AG10803 (cell line): ENCODE results near the gene TRABD2B.

Experiments
- DNase-seq: peaks from one replicate; pipeline ENCODE4 v3.0.0; 2010; ENCODE audit warnings: low read depth
- H3K4me3 ChIP-seq: 2 replicates; pipeline ENCODE4 v1.5.1; 2011; ENCODE audit warnings: mild to moderate bottlenecking, low read length, control low read depth
- TF ChIP-seq, protein P1 (sequence below): conservative IDR thresholded peaks from 2 replicates; pipeline ENCODE4 v1.5.1; 2011; ENCODE audit warnings: mild to moderate bottlenecking, low read length, control low read depth, inconsistent platforms

TRABD2B gene

DNA sequence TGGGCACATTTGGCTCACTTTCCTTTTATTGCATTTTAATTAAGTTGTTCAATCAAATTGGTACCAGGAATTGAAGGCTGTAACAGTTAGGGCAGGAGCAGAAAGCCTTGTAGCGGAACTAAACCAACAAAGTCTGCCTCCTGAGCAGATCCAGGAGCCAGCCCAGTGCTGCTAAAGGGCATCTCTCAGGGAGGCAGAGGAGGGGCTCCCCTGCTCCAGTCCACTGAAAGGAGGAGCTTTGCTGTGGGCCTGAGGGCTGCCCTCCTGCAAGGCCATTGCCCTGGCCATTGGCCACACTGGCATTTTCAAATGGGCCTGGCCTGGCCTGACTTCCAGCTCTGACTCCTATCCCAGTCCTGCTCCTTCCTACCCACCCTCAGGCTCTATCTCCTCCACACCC, 3.7 kb upstream of the TRABD2B start:
- DNase-seq, result no peak
- no peak overlapping the region for H3K4me3 ChIP-seq
- TF ChIP-seq, protein P1, sequence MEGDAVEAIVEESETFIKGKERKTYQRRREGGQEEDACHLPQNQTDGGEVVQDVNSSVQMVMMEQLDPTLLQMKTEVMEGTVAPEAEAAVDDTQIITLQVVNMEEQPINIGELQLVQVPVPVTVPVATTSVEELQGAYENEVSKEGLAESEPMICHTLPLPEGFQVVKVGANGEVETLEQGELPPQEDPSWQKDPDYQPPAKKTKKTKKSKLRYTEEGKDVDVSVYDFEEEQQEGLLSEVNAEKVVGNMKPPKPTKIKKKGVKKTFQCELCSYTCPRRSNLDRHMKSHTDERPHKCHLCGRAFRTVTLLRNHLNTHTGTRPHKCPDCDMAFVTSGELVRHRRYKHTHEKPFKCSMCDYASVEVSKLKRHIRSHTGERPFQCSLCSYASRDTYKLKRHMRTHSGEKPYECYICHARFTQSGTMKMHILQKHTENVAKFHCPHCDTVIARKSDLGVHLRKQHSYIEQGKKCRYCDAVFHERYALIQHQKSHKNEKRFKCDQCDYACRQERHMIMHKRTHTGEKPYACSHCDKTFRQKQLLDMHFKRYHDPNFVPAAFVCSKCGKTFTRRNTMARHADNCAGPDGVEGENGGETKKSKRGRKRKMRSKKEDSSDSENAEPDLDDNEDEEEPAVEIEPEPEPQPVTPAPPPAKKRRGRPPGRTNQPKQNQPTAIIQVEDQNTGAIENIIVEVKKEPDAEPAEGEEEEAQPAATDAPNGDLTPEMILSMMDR, result no peak

DNA sequence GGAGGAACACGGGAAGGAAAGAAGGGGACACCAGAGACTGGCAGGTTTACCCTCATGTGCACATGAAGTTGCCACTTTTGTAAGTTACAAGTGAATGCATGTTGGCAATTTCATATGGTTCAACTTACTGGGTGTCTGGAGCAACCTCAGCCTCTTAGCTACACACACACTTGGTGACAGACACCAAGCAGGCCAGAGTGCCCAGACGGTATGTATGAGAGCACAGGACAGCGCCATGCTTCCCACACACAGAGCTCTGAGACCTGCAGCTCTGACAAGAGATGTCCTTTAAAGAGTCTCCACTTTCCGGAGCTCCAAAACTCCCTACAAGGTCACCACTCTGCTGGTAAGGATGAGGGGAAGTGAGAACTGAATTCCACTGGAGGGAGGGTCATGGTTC, 1.9 kb upstream of the TRABD2B start:
- no peak overlapping the region for H3K4me3 ChIP-seq
- TF ChIP-seq, protein P1, result no peak
- DNase-seq, result no peak

DNA sequence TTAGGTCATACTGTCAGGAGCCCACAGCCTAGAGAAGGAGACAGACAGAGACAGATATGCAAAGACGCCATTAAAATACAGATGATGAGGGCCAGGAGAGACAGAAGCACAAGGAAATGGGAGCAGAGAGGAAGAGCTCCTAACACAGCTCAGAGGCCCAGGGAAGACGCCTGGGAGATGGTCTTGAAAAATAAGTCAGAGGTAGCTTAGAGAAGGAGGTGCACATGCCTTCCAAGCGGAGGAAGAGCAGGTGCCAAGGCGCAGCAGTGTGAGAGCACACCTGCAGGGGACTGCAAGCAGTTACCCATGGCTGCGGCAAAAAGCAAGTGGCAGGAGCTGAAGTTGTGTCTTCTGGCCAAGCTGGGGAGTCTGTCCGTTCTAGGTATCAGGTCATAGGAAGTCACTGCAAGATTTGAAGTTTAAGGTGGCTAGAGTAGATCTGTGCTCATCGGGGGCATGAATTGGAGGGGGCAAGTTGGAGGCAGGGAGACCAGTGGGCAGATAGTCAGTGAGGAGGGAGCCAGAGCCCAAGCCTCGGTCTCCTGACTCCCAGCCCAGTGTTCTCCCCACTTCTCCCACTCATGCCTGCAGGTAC, 1.3 kb upstream of the TRABD2B start:
- TF ChIP-seq, protein P1, result no peak
- H3K4me3 ChIP-seq, result no peak overlapping the region
- DNase-seq, result no peak

DNA sequence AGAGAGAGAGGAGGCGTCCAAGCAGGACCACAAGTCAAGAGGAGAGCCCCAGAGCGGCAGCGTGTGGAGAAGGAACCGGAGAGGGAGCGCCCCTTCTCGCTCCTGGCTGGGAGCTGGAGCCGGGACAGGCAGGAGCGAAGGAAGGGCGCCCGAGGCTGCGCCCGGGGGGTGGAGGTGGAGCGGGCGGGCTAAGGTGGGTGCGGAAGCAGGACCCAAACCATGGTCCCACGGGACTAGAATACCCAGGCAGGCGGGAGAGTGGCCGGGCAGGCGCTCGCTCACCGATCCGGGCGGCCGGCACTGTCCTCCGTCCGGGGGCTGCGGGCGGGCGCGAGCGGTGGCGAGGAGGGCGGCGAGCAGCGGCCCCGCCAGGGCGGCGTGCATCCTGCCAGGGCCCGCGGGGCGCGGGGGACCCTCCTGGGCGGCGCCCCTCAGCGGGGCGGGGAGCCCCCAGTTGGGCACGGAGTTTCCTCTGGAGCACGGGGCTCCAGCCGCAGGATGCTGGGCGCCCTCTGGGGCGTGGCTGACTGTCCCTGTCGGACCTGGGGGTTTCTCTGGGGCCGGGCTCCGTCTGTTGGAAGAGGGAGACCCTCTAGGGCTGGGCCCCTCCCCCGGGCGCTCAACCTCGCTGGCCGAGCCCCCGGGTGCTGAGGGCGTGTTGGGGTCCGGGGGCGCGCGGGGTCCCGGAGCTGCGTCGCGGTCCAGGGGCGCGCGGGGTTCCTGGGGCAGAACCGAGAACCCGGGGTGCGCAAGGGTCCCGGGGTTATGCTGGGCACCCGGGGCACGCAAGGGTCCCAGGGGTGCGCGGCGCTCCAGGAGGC, 569 bp downstream of the TRABD2B start:
- TF ChIP-seq, protein P1, result no peak
- no peak for DNase-seq
- peak overlapping the region; percentile 36 for H3K4me3 ChIP-seq

DNA sequence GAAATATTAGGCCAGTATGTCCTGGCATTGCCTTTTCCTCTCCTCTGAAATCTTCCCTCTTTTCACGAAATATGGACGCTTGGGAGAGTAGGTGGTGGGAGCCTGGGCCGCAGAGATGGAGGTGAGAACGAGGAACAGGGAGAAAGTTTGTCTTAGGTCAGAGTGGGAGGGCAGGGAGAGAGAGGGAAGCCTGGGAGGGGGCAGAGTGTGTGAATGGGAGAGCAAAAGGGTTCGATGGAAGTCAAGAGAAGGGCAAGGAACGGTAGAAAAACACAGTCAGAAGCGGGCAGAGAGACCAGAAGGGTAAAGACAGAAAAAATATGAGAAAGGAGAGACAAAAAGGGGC, 1.2 kb downstream of the TRABD2B start:
- TF ChIP-seq, protein P1, result no peak
- no peak for DNase-seq
- peak overlapping the region; percentile 36 for H3K4me3 ChIP-seq

DNA sequence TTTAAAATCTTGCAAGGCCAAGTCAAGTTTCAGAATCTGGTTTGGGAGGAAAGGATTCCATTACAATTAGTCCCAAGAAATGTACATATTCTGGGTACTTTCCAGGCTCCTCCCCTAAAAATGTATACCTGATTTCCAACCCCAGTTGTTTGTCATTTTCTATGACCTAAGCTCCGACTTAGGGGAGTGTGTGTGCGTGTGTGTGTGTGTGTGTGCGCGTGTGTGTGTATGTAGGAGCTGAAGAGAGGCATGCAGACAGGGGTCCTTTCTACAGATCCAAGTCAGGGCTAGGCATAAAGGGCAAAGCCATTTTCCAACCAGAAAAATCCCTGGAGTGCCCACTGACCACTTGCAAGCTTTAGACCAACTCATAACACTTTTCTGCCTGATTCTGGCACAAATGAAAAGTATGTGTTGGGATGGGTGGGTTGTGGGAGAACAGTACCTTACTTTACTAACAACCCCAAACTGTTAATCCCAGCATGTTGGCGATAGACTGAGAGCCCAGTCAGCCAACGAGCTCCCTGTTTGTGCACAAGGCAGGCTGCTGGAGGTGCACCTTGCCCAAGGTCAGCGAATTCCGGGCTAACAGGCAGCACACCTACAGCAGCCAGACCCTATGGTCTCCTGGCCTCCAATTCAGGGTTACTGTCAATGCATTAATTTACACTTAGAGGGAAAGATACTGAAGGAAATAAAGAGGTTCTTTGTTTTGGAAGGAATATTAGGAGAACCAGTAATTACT, 1.7 kb downstream of the TRABD2B start:
- no peak for DNase-seq
- no peak overlapping the region for H3K4me3 ChIP-seq
- TF ChIP-seq, protein P1, result no peak
